NCI-H82 treated with DMSO at 0.1 percent for 48 hours (cell line): ENCODE measurements around the gene MON1A.
"Not testable (repeated sequence)": the region's sequence is repeated elsewhere in the genome, so short reads cannot be mapped to it uniquely, and the experiment has no call there.

Source experiments
- DNase-seq: peaks from one replicate; lab custom pipeline; 2025; ENCODE audit not compliant: unreplicated experiment; lab: John Stamatoyannopoulos, UW

The MON1A gene, protein sequence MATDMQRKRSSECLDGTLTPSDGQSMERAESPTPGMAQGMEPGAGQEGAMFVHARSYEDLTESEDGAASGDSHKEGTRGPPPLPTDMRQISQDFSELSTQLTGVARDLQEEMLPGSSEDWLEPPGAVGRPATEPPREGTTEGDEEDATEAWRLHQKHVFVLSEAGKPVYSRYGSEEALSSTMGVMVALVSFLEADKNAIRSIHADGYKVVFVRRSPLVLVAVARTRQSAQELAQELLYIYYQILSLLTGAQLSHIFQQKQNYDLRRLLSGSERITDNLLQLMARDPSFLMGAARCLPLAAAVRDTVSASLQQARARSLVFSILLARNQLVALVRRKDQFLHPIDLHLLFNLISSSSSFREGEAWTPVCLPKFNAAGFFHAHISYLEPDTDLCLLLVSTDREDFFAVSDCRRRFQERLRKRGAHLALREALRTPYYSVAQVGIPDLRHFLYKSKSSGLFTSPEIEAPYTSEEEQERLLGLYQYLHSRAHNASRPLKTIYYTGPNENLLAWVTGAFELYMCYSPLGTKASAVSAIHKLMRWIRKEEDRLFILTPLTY

DNA sequence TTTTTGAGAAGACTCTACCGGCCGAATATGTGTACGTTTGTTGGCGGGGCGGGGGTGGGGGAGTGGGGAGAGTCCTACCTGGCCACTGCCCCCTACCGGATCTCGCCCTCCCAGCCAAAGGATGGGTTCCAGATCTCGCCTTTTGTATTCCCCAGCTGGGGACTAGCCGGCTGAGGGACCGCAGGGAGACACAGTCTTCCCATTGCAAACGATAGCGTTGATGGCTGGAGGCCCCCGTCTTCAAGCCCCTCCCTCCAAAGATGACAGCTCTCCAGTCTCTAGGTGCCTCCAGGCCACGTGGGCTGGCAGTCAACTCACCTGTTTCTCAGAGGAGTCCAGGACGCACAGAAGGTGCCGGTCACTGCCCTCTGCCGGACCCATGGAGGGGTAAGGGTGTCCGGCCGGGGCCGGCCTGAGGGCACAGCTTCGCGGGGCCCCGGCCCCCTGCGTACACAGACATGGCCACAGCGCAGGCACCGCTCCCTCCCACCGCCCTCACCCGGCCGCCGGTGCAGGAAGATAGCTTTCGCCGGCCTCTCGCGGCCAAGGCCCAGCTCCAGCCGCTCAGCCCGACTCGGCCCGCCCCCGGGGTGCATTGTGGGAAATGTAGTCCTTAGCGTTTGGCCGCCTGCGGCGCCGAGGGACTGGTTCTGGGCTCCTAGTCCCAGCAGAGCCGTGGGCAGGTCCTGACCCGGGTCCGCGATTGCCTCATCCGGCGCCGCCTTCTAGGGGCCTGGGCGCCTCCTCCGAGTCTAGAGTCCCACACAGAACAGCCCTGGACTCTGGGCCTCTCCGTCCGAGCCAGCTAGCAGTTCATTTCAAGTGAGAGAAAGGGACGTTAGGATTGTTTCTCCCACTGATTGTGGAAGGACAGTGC, at the start of gene MON1A:
Gene MON1A, minus strand, starts transcription at position 521 of the 877 bp plus-strand sequence. CDS start 16,465 bp downstream, outside the sequence.
- peak; percentile 45 for DNase-seq

DNA sequence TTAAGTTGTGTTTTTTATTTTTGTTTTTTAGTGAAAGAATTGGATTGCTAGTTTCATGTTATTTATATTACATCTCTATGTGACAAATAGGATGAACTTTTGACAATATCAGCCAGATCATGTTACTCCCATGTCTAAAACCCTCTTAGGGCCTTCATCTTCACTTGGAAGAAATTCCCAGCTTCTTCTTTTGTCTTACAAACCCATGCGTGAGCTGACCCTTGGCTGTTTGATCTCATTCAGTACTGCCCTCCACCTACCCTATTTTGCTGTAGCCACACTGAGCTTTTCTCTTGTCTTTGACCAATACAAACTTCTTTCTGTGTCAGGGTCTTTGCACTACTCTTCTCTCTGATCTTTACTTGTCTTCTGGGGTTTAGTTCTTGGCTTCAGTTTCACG, 47.3 kb upstream of the MON1A start:
- no peak for DNase-seq

DNA sequence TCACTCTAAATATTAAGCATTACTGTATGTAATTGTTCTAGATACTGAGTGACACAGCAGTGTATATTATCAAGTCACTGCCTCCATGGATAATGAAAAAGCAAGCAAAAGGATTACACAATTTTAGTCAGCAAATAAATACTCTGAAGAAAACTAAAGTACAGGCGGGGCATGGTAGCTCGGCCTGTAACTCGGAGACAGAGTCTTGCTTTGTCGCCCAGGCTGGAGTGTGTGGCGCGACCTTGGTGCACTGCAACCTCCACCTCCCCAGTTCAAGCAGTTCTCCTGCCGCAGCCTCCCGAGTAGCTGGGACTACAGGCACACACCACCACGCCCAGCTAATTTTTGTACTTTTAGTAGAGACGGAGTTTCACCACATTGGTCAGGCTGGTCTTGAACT, 43.0 kb upstream of the MON1A start:
- DNase-seq, result no peak

DNA sequence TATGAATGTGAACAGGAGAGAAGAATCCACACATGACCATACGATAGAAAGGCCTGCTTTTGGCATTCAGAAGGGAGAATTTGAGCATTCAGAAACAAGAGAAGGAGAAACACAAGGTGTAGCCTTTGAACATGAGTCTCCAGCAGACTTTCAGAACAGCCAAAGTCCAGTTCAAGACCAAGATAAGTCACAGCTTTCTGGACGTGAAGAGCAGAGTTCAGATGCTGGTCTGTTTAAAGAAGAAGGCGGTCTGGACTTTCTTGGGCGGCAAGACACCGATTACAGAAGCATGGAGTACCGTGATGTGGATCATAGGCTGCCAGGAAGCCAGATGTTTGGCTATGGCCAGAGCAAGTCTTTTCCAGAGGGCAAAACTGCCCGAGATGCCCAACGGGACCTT, 38.7 kb upstream of the MON1A start:
- no peak for DNase-seq

- DNase-seq, result no peak
Observed at GRCh38 chr3:49967291-49967690, 37.7 kb upstream of the MON1A start.

GRCh38 chr3:49966233-49966942, 36.8 kb upstream of the MON1A start:
- DNase-seq, result no peak

- no peak for DNase-seq
Observed at GRCh38 chr3:49955636-49956035, 26.0 kb upstream of the MON1A start.

DNA sequence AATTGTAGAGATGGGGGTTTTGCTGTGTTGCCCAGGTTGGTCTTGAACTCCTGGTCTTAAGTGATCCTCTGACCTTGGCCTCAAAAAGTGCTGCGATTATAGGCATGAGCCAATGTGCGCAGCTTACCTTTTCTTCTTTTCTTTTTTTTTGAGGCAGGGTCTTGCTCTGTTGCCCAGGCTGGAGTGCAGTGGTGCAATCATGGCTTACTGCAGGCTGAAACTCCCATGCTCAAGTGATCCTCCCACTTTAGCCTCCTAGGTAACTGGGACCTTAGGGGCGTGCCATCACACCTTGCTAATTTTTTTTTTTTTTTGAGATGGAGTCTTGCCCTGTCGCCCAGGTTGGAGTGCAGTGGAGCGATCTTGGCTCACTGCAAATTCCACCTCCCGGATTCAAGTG, 23.3 kb upstream of the MON1A start:
- no peak for DNase-seq

GRCh38 chr3:49942651-49943050, 13.0 kb upstream of the MON1A start:
- no peak for DNase-seq

DNA sequence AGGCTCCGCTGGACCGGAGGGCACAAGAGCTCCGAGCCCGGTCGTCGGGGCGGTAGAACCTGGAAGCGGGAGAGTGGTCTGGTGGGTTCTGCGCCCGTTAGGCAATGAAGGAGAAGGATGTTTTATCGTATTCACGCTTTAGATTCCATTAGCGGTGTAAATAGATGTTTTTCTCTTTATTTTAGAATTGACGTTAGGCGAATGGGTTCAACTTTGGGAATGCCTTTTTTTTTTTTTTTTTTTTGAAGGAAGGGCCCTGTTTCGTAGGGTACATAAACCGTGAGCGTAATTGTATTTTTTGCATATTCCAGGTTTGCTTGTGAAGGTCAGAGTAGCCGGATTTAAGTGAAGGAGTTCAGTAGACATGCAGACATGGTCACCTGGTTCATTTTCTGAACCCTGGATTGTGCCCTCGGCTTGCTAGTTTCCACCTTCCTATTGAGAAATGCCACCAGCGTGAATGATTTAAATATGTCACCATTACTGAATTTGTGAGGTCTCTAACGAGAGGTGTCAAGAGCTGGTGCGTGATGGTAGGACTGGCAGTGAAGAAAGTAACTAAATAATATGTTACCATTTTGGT, 11.1 kb upstream of the MON1A start:
- no peak for DNase-seq

DNA sequence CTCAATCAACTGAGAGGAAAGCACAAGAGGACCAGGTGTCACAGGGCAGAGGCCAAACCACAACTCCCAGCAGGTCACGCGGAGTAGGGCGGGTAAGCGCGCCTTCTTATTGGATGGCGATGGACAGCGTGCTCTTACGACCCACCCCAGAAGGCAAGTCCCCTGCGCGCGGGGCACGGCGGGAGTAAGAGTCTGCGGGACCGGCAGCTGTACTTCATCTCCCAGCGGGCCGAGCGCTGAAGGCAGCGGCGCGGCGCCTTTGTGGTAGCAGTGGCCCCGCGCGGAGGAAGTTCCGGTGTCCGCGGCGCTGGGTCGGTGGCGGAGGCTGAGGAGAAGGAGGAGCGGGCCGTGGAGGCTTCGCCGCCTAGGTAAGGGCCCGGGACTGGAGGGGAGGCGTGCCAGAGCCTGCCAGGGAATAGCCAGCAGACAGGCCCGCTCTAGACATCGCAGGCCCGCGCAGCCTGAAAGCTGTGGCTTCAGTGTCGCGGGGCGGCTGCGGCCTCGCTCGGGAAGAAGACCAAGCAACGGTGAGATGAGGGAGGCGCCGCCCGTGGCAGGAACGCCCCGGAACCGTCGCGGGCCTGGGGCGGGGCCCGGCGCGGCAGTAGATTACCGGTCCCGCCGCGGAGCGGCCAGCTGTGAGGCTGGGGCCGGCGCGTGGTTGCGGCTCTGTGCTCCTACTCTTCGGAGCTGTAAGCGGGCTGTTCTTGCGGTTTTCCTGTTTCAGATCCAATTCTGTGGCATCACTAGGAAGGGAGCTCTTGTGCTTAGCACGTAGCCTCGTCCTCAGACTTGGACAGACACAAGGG, 10.5 kb upstream of the MON1A start, which contains the start of gene RBM6:
Gene RBM6, plus strand, starts transcription at position 293 of the 809 bp plus-strand sequence. CDS start 22,492 bp downstream, outside the sequence.
- peak; percentile 88 for DNase-seq

GRCh38 chr3:49937090-49937489, 7.5 kb upstream of the MON1A start:
- DNase-seq, result no peak

GRCh38 chr3:49932281-49932680, 2.7 kb upstream of the MON1A start:
- not testable (repeated sequence) for DNase-seq

- DNase-seq, result peak; percentile 48
Observed at GRCh38 chr3:49930922-49931321, 1.3 kb upstream of the MON1A start.

DNA sequence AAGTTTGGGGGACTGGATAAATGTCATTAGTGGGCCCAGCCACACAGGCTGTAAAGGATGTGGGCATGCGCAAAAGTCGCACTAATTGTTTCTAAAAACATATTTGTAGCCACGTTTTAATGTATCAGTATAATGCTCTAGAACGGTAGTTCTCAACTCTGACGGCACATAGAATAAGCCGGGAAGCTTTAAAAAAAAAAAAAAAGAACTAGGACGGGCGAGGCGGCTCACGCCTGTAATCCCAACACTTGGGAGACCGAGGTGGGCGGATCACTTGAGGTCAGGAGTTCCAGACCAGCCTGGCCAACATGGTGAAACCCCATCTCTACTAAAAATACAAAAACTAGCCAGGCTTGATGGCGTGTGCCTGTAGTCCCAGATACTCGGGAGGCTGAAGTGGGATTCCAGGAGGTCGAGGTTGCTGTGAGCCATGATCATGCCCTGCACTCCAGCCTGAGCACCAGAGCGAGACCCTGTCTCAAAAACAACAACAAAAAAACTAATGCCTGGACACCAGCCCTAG, 618 bp upstream of the MON1A start:
- no peak for DNase-seq

- no peak for DNase-seq
Observed at GRCh38 chr3:49928481-49929017, 1.1 kb downstream of the MON1A start.

DNA sequence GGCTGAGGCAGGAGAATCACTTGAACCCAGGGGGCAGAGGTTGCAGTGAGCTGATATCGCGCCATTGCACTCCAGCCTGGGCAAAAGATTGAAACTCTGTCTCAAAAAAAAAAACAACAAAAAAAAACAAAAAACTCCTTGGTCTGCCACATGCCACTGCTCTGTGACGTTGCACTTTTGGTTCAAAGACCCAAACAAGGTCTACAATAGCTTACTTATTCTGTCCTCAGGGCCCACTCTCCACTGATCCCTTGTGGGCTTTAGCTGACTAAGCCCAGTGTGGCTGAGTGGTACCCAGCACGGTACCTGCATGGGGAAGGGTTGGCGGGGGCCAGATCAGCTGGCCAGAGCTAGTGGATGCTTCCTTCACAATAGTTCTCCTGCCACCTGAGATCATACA, 1.8 kb downstream of the MON1A start:
- no peak for DNase-seq

DNA sequence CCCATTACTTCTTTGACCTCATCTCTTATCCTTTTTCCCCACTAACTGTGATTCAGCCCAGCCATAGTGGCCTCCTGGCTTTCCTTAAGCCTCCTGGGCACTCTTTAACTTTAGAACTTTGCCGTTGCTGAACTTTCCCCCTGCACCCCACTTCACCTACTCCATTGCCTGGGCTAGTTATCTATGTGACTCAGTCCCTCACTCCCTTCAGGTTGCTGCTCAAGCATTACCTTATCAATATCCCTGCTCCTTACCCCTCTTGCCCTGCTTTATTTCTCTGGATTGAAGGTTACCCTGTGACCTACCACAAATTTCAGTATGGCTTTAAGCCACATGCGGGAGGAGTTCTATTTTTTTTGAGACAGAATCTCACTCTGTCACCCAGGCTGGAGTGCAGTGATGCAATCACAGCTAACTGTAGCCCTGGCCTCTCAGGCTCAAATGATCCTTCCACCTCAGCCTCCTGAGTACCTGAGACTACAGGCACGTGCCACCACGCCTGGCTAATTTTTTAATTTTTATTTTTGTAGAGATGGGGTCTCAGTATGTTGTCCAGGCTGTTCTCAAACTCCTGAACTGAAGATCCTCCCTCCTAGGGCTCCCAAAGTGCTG, 3.4 kb downstream of the MON1A start:
- no peak for DNase-seq

DNA sequence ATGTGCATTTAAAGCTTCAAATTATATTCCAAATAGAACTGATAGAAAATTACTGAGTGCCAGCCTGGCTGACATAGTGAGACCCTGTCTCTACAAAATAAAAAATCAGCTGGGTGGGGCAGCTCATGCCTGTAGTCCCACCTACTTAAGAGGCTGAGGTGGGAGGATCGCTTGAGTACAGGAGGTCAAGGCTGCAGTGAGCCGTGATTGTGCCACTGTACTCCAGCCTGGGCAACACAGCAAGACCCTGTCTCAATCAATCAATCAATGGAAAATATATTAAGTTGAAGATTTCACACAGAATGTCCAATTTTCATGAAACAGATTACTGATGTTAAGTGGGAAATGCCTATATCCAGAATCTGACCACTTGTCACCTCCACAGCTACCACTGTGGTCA, 4.1 kb downstream of the MON1A start:
- DNase-seq, result no peak
